GM18498 (cell line): ENCODE measurements around the gene SYNDIG1.
"Not testable (repeated sequence)": the region's sequence is repeated elsewhere in the genome, so short reads cannot be mapped to it uniquely, and the experiment has no call there.

Experiments used
- ATAC-seq: cut with Tn5 transposase; IDR thresholded peaks from one replicate; pipeline ENCODE4 v1.9.1; 2021; ENCODE audit warnings: mild to moderate bottlenecking, moderate library complexity; ENCODE audit not compliant: unreplicated experiment

Gene SYNDIG1

DNA sequence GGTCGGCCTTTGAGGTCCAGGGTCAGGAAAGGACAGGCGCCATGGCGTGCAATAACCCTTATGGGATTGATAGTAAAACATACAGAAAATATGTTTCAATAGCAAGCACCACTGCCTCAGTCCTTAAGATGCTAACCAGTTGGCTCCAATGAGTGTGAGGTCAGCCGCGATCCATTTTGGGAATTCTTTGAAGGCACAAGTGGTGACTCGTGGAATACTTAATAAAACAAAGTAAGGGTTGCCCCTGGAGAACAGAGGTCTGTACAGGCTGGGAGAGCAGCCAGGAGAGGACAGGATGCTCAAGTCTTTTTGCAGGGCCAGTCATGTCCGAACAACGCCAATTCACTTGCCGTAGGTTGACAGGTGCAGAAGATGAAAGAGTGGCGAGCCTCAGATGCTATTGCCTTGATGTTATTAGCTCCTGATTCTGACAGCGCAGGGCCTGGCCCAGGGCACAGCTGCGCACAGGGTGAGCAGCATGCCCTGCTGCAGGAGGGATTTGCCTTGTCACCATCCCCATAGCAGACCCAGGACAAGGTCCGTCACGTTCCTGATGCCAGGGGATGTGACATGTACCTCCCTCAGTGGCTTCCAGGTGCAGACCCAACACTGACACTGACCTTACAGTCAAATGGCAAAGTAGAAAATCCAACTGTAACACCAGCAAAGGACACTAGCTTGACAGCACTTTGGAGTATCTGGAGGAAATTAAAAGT lies 21.8 kb downstream of the SYNDIG1 start:
- no peak for ATAC-seq

DNA sequence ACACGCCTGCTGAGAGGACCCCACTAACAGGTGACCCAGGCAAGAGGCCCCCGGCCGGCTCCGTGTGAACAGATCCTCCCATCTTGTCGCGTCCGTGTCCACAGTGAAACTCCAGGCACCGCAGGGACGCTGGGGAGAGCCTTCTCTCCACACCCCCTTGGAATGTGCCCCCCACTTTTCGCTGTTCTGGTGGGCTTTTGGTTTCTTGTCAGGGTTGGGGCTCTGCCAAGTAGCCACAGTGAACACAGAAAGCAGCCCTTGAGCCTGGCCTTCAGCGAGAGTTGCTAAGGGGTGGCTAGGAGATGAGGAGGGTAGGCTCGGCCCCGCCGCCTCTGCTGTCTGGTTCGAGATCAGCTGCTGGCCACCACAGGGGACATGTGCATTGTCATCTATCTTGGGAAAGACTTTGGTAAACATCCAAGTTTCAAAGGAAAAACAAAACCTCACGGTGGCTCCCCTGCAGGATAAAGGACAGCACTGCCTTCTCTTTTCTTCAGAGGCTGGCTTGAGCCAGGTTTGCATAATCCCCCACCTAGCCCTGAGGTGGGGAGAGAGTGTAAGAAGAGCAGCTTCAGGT lies 22.7 kb downstream of the SYNDIG1 start:
- no peak for ATAC-seq

DNA sequence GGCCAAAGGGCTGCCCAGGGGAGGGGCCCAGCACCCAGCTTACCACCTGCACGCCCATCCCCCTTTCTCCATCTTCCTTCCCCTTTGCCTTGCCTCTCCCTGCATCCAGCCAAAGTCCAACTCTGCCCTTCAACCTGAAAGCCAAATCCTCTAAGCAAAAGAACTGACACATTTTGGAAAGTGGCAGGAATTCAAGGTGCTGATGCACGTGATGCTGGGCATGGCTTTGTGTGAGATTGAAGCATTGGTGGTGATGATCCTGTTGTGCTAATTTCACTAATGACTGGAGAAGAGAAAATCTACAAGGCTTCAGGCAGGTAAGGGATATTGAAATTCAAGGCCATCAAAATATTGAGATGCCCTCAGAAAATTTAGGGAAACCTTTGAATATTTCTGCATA lies 23.3 kb downstream of the SYNDIG1 start:
- ATAC-seq, result no peak

DNA sequence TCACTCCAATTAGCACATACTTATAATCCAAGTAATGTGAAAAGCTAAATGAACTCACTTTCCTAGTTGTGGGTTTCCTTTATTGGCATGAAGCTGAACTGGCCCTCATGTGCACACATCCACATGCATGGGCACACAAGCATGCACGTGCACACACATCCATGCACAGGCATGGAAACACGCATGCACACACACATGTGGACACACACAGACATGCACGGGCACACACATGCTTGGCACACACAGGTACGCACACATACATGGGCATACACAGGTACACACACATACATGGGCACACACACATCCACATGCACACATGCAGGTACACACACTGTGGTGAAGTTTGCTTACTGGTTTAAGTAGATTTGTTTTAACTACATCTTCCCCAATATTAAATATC lies 23.8 kb downstream of the SYNDIG1 start:
- no peak for ATAC-seq

DNA sequence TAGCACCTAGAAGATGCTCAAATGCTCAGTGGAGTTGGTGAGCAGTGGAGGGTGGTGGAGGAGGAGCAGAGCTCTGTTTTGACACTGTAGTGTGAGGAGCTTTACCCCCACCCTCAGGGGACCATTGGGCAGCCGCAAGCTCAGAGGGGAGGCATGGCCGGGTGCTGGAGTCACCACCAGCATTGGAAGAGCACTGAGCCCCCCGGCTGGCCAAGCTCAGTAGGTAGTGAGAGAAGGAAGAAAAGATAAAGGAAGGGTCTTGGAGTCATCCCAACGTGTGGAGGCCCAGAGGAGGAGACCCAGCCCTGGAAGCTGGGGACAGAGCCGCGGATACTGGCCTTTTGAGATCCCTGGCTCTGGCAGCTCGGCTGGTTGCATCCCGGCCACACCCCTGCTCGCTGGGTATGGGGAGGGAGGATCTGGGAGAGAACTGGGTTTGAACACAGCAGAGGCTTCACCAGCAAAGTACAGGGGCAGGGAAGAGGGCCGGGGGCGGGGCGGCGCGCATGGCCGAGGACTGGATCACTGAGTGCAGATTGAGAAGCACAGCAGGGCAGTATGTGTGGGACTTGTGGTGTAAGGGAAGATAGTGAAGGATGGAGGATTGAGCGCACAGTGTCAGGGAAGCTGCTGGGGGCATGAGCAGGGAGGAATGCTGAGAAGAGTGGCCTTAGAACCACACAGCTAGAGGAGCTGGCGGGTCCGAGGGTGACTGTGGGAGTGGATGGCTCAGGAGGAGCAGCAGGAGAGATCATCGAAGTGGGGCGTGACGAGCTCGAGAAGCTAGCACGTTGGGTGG lies 24.4 kb downstream of the SYNDIG1 start:
- ATAC-seq, result no peak

DNA sequence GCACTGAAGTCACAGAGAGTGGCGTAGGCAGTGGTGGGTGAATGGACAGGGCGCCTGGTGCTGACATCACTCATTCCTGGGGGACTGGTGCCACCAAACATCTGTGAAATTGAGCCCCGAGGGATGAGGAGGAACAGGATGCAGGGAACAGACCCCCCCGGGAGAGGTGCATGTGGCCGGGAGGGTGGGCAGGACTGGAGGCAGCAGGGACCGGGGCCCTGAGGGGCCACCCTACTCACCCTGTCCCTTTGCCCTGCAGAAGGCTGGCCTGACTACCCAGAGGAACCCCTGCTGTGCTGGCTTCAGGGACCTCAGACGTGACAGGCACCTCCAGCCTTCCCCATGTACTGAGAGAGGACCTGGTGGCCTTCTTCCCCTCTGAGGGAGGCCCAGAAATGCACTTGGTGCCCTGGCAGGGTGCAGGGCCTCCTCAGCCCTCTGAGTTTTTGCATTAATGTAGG lies 25.1 kb downstream of the SYNDIG1 start:
- ATAC-seq, result no peak

DNA sequence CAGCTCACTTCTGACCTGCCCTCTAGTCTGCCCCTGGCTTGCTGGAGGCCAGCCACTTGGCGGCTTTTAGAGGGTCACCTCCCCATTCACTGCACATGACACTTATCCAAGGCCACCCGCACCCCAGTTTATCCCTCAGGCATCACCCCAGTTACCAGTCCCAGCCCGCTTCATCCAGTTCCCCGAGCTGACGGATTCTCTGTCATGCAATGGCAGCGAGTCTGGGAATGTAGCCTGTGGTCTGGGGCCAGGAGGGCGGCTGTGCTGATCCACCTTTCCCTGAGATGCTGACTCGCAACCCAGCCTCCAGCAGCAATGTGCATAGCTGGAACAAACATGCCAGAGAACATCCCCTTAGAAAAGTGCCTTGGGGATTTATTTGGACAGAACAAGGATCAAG lies 25.8 kb downstream of the SYNDIG1 start:
- no peak for ATAC-seq

DNA sequence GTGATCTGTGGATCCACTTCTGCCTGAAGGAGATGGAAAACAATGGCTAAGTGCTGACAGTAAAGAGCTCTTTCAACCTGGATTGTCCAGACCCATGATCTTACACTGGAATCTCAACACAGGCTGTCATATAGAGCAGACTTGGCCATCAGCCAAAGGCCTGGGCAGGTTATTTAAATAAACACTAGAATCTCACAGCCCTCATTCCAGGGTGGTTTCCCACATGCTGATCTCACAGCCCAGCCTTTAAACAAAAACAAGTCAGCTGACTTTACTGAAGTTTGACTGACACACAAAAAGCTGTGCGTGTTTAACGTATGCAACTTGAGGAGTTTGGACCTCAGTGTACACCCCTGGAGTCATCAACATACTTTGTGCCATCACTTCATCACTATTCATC lies 28.4 kb downstream of the SYNDIG1 start:
- ATAC-seq, result no peak

DNA sequence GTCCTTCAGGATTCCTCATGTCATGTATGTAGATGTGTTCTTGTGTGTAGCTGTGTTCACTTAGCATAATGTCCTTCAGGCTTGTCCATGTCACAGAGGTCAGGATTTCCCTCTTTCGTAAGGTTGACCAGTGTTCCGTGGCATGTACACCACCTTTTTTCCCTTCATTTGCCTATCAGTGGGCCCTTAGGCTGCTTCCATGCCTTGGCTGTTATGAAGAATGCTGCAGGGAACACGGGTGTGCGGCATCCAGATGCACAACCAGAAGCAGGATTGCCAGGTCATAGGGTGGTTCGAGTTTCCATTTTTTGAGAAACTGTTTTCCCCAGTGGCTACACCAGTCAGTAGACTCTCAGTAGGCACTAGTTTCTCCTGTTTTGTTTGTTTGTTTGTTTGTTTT lies 29.2 kb downstream of the SYNDIG1 start:
- no peak for ATAC-seq

DNA sequence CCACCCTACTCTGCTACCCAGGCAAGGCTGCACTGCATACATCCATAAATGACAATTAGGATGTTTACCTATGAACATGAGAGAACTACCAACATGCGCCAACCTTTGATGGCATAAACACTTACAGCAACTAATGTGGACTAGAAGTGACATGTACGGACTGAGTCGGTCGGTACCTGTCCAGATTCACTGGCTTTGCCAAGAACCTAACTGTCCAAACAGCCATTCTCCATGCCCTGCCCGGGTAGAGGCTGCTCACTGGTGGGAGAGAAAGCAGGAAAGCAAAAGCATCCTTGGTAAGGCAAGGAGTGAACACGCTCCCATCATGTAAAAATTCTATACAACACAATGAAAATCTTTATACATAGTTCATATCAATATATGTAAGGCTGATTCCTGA lies 30.0 kb downstream of the SYNDIG1 start:
- no peak for ATAC-seq

DNA sequence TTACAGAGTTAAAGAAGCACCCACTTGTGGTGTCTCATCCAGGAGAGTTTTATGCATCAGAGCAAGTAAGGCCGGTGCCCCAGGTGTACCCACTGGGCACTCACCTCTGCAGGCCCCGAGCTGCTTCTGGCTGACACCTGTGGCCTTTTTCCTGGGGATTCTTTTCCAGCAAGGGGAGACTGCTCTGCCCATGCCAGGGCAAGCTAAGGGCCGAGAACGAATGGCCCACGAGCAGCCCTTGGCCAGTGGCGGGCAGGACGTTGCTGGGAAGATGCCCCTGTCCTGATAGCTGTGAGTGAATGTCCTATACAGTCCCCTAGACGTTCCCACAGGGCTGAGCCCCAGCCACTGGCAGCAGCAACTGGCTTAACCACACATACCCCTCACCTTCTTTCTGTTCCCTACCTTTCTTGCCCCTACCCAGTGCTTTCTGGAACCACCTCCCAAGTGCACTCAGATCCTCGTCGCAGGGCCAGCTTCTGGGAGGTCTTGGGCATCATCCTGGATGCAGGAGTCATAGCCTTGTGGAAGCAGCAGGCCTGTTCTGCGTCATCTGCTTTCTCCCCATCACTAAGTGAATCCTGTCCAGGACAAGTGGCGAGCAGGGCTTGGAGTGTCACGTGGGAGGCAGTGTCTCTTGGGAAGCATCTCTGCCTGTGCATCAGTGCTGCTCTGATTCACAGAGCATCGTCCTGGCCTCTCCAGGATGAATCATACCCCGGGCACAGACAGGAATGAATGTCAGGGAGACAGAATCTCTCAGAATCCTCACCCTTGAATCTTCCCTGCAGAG lies 32.5 kb downstream of the SYNDIG1 start:
- ATAC-seq, result no peak

DNA sequence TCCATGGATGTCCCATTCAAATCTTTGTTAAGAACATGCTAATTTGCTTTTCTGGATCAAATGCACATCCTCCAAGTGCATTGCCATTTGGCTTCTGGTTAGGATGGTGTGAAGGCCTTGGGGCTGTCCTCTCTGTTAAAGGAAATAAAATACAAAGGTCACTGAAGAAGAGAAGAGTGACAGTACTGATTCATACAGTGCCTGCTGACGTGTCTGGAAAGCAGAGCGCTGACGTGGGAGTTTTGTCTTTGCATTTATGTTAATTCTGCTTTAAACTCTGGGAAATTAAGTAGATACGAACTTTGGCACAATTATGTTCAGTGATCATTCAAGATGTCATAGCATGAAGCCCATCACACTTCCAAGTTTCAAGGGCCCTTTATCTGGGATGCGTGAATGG lies 33.2 kb downstream of the SYNDIG1 start:
- no peak for ATAC-seq

DNA sequence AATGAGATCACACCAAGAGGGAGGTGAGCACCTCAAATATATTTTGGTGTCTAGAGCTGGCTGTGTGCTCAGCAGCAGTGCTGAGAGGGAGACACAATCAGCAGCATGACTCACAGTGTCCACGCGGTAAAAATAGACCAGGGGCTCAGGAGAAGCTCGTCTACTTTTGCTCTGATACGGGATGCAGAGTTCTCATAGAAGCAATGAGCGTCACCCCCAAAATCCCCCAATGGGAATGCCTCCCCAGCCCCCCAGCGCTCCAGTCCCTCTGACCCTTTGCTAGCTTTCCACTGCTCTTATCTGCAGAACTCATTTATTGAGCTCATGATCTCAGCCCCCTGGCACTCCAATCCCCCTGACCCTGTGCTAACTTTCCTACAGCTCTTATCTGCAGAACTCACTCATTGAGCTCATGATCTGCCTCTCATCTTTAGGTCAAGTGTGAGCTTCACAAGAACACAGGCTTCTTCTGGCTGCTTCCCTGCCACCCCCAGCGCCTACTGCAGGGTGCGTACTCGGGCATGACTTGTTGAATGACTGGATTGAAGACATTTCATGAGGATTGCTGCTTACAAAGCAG lies 34.0 kb downstream of the SYNDIG1 start:
- ATAC-seq, result no peak

DNA sequence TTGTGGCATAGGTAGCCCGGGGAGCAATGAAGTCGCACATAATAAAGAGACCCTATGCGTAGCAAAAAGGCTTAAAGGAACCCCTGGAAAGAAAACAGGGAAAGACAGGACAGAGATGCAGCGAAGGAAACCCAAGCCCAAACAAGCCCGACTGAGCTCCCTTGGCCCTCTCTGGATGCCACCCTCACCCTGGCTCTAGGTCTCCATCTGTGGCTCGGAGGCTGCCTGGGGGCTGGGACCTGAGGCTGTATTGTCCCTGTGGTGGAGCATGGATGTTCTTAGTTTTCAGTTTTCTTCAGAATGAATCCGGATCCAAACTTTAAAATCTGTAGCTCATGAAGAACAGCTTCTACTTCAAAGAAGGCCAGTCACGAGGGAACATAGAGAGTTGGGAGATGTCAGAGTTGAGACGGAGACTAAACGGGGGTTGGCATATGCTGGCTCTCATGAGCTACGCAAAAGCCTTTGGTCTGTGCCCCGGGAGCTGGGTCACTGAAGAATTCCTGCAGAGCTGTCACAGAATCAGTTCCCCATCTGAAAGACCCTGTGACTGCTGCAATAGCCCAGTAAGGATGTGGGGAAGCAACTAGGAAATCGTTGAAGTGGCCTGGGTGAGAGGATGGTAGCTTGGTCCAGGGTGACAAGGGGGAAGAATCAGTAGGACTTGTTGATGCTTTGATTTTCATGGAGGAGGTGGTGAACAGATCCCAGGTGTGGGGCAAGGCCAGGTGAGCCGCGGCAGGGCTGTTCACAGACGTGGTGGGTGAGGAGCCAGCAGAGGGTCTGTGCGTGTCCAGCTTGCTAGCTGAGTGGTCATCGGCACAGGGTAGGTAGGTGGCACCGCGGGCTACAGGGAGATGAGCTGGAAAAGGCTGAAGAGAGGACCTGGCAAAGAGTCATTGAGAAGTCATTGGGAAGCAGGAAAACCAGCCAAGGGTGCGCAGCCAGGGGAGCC lies 35.2 kb downstream of the SYNDIG1 start:
- ATAC-seq, result no peak

DNA sequence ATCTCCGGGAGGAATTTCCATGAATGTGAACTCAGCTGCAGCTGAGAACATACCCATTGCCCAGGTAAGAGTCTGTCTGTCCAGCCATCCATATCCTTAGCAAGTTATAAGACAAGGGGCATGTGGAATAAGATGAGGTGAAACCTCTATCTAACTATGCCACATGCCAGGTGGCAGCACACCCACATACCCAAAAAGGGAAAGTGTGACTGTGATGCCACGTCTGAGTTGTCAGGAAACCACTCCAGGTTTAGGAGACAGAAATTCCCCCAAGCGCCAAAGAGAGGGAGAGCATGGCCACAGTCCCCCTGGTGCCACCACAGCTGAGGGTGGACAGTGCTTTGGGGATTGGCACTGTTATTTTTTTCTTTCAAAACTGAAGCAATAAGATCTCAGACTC lies 36.7 kb downstream of the SYNDIG1 start:
- no peak for ATAC-seq

DNA sequence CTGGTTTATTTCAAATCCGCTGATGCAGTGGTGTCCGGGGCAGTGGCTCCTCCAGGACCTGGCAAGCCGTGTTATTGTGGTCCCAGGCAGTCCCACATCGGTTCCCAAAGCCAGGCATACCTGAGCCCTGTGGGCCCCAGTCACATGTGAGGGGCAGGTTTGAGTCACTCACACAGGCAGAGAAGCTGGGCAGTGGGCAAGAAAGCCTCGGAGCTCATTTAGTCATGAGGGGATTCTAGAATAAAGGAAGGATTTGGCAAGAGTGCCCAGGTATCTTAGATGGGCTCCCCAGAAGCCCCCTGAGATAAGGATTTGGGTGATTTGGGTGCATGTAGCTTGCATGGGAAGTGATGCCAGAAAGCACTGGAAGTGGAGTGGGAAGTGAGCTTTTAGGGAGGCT lies 37.3 kb downstream of the SYNDIG1 start:
- ATAC-seq, result no peak

DNA sequence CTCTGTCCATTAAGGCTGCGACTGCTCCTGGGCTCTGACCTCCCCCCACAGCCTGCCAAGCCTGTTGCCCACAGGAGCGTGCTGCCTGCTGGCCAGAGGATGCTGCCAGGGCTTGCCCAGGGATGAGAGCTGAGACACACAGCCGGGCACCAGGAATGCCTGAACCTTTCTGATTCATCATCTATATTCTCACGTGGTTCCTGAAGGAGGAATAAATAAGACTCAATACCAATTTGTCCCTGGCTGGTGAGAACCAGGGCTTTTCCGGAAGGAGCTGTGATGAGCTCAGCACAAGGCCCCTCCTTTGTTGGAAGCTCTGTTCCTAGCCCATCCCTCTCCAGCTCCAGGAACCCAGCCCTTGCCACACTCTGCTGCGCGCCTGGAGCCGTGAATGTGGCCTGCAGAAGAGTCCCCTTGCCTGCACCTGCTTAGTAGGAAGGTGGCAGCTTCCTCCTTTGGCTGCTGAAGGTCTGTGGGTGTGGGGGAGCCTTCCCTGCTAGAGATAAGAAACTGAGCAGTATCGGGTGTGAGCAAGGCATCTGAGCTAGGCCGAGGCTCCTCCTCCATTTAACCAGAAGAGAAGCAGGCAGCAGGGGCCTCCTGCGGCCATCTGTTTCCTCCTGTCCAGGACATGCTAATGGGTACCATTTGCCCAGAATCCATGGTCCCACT lies 37.9 kb downstream of the SYNDIG1 start:
- ATAC-seq, result no peak

DNA sequence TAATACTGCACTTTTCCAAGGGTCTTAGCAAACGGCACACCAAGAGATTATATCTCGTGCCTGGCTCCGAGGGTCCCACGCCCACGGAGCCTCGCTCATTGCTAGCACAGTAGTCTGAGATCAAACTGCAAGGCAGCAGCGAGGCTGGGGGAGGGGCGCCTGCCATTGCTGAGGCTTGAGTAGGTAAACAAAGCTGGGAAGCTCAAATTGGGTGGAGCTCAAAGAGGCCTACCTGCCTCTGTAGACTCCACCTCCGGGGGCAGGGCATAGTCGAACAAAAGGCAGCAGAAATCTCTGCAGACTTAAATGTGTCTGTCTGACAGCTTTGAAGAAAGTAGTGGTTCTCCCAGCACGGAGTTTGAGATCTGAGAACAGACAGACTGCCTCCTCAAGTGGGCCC lies 43.0 kb downstream of the SYNDIG1 start:
- ATAC-seq, result not testable (repeated sequence)

DNA sequence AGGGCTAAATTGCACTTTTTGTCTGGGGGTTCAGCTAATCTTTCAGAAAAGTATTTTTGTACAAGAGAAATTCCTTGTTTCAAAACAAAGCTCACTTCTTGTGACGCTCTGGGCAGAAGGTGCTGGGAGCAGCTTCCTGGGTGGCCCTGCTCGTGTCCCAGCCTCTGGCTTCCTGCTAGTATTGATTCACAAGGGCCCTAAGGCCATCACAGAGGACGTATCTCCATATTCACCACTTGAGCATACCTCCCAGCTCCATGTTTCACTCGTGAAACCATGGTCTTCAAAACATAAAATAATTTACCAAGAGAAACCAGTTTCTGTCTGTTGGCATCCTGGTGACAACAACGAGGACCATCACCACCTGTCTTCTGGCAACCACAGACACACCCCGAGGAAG lies 49.1 kb downstream of the SYNDIG1 start:
- no peak for ATAC-seq
